SK-N-SH (cell line): ENCODE data around the gene MBD3. TPM values are rescaled to one million over a fixed set of nuclear protein-coding genes. Genes with fewer than 3 reads are reported as not detected.

Experiments
- CTCF ChIA-PET: fragments of 300-600, 350-600 bp; formaldehyde crosslinking; extraction: SDS; loops from one replicate; lab custom pipeline; 2021; lab: Yijun Ruan, JAX
- POLR2A ChIA-PET: fragments of 350-600 bp; sonication (Branson Sonifier 250); formaldehyde crosslinking; extraction: SDS; loops from one replicate; lab custom pipeline; 2020; ENCODE audit warnings: antibody characterized with exemption, inconsistent platforms; lab: Yijun Ruan, JAX
- DNase-seq: peaks from one replicate; pipeline ENCODE4 v3.0.0; 2012
- H2AFZ ChIP-seq: fragments of 200-600 bp; sonication (generic); 2 replicates; pipeline ENCODE4 v1.8.1; 2016; ENCODE audit warnings: antibody characterized with exemption, mild to moderate bottlenecking, low read depth
- H3F3A ChIP-seq: fragments of 200-600 bp; sonication (generic); replicated peaks from 2 replicates; pipeline ENCODE3; 2016; ENCODE audit warnings: antibody characterized with exemption, mild to moderate bottlenecking; ENCODE audit not compliant: insufficient read depth
- H3K27ac ChIP-seq, 2 experiments: fragments of 200-500 bp in 1 of 2; fragments of 200-600 bp in 1 of 2; sonication (Bioruptor generic) in 1 of 2; sonication (generic), shearing (Covaris generic) in 1 of 2; 2 replicates each; pipeline versions ENCODE4 v1.5.1 to v1.6.1; 2014 to 2016; ENCODE audit warnings: low read depth in 2 of 2, inconsistent platforms in 1 of 2, low read length in 1 of 2, mild to moderate bottlenecking in 1 of 2, mixed read lengths in 1 of 2
- H3K27me3 ChIP-seq: fragments of 200-600 bp; sonication (generic), shearing (Covaris generic); 2 replicates; pipeline ENCODE4 v1.6.1; 2016; ENCODE audit warnings: mixed run types; ENCODE audit not compliant: insufficient read depth
- H3K36me3 ChIP-seq, 2 experiments: fragments of 200-500 bp in 1 of 2; fragments of 200-600 bp in 1 of 2; sonication (Bioruptor generic) in 1 of 2; sonication (generic) in 1 of 2; replicated peaks in 1 of 2; 2 replicates each; pipeline versions ENCODE3 to v1.5.1; 2014 to 2016; ENCODE audit warnings: low read length in 1 of 2, mild to moderate bottlenecking in 1 of 2; ENCODE audit not compliant: insufficient read depth in 2 of 2, control insufficient read depth in 1 of 2
- H3K4me1 ChIP-seq, 2 experiments: fragments of 200-500 bp in 1 of 2; fragments of 200-600 bp in 1 of 2; sonication (Bioruptor generic) in 1 of 2; sonication (generic), shearing (Covaris generic) in 1 of 2; 2 replicates each; pipeline versions ENCODE4 v1.5.1 to v1.6.1; 2014 to 2016; ENCODE audit warnings: low read depth in 1 of 2, low read length in 1 of 2, mixed run types in 1 of 2; ENCODE audit not compliant: insufficient read depth in 2 of 2, control insufficient read depth in 1 of 2
- H3K4me2 ChIP-seq: fragments of 200-600 bp; sonication (generic), shearing (Covaris generic); 2 replicates; pipeline ENCODE4 v1.6.1; 2017; ENCODE audit warnings: mixed run types
- H3K4me3 ChIP-seq, 2 experiments: fragments of 200-500 bp in 1 of 2; fragments of 200-600 bp in 1 of 2; sonication (Bioruptor generic) in 1 of 2; sonication (generic), shearing (Covaris generic) in 1 of 2; 2 replicates each; pipeline versions ENCODE4 v1.5.1 to v1.8.1; 2014 to 2016; ENCODE audit warnings: low read depth in 2 of 2, inconsistent platforms in 1 of 2, low read length in 1 of 2, mild to moderate bottlenecking in 1 of 2, mixed read lengths in 1 of 2, moderate library complexity in 1 of 2
- H3K79me2 ChIP-seq: fragments of 200-600 bp; sonication (generic); 2 replicates; pipeline ENCODE4 v1.8.1; 2017; ENCODE audit warnings: mild to moderate bottlenecking; ENCODE audit not compliant: insufficient read depth
- H3K9ac ChIP-seq: fragments of 200-600 bp; sonication (generic); 2 replicates; pipeline ENCODE4 v1.6.1; 2017; ENCODE audit warnings: mixed run types
- H3K9me2 ChIP-seq: fragments of 200-600 bp; sonication (generic); 2 replicates; pipeline ENCODE4 v1.6.1; 2017; ENCODE audit warnings: mixed run types
- H3K9me3 ChIP-seq: fragments of 200-600 bp; sonication (generic); 2 replicates; pipeline ENCODE4 v1.6.1; 2017; ENCODE audit warnings: mixed run types, mild to moderate bottlenecking, moderate library complexity
- H4K20me1 ChIP-seq: fragments of 200-600 bp; sonication (generic); 2 replicates; pipeline ENCODE4 v1.6.1; 2017; ENCODE audit warnings: mild to moderate bottlenecking, mixed run types; ENCODE audit not compliant: insufficient read depth
- CTCF ChIP-seq: fragments of 200-600 bp; sonication (generic); IDR thresholded peaks from 2 replicates; pipeline ENCODE4 v1.6.1; 2017; ENCODE audit warnings: antibody characterized with exemption, mild to moderate bottlenecking, moderate library complexity
- FOSL2 ChIP-seq: IDR thresholded peaks from 2 replicates; pipeline ENCODE4 v1.4.0; 2012; ENCODE audit warnings: low read depth, mild to moderate bottlenecking, moderate library complexity, borderline replicate concordance
- FOXJ3 ChIP-seq: sonication (generic); formaldehyde crosslinking; IDR thresholded peaks from 2 replicates; pipeline ENCODE4 v1.5.1; 2020; ENCODE audit warnings: mild to moderate bottlenecking, missing genetic modification reagents
- IRF3 ChIP-seq: fragments of 150-350 bp; IDR thresholded peaks from 2 replicates; pipeline ENCODE4 v1.6.1; 2016; ENCODE audit warnings: mild to moderate bottlenecking, low read depth, low read length
- MXI1 ChIP-seq: IDR thresholded peaks from 2 replicates; pipeline ENCODE4 v1.6.1; 2012; ENCODE audit warnings: mild to moderate bottlenecking, low read depth, low read length, improper control_type of control experiment
- POLR2AphosphoS5 ChIP-seq: IDR thresholded peaks from 2 replicates; pipeline ENCODE4 v1.6.1; 2012; ENCODE audit warnings: low read depth, low read length
- RAD21 ChIP-seq: IDR thresholded peaks from 2 replicates; pipeline ENCODE4 v1.6.1; 2012; ENCODE audit warnings: mild to moderate bottlenecking, low read length
- RFX5 ChIP-seq: IDR thresholded peaks from 2 replicates; pipeline ENCODE4 v1.6.1; 2012; ENCODE audit warnings: mild to moderate bottlenecking, improper control_type of control experiment, low read length
- RXRA ChIP-seq: IDR thresholded peaks from 2 replicates; pipeline ENCODE4 v1.4.0; 2012; ENCODE audit warnings: low read depth, mild to moderate bottlenecking, borderline replicate concordance
- SMC3 ChIP-seq: IDR thresholded peaks from 2 replicates; pipeline ENCODE4 v1.6.1; 2012; ENCODE audit warnings: low read depth, low read length, improper control_type of control experiment
- TAF1 ChIP-seq: IDR thresholded peaks from 2 replicates; pipeline ENCODE4 v1.6.1; 2012; ENCODE audit warnings: low read depth, mild to moderate bottlenecking, low read length, moderate library complexity, borderline replicate concordance
- TCF12 ChIP-seq: IDR thresholded peaks from 2 replicates; pipeline ENCODE4 v1.4.0; 2012
- TEAD4 ChIP-seq: IDR thresholded peaks from 2 replicates; pipeline ENCODE4 v1.4.0; 2012; ENCODE audit warnings: mild to moderate bottlenecking, borderline replicate concordance; ENCODE audit not compliant: insufficient read depth
- USF1 ChIP-seq: IDR thresholded peaks from 2 replicates; pipeline ENCODE4 v1.4.0; 2012; ENCODE audit warnings: low read depth, borderline replicate concordance
- WGBS: methylation state at CpG from one replicate; pipeline ENCODE4 v1.1.6; 2017; ENCODE audit warnings: low lambda C conversion rate; 5-methylcytosine and 5-hydroxymethylcytosine counted together
- polyA plus RNA-seq, 3 experiments: library from polyadenylated mRNA; depleted of rRNA; stranded (reverse); fragments of >200 nt; gene quantifications; 2 replicates each; pipeline ENCODE4 v1.2.3, GENCODE V29; 2012

The MBD3 gene
- polyA plus RNA-seq, 1 of the 3 experiments (the other 2 are of a cell fraction): 96.5 TPM

- H2AFZ ChIP-seq: no peak overlapping the region
- H3K27ac ChIP-seq: no peak overlapping the region
- WGBS: 94% methylated on average over 24 of the region's 24 CpGs
Measured at GRCh38 chr19:1554968-1555367, 37.7 kb downstream of the MBD3 start.

GRCh38 chr19:1553415-1553814 lies 39.2 kb downstream of the MBD3 start:
- Histone ChIP-seq H4K20me1 (peaks cover 29% of the 10 kb centered on the region), H3K4me3 (no peak overlapping the region), H3K79me2 (peaks cover 25% of the 10 kb centered on the region), H3K9me2 (no peaks in the 10 kb centered on the region)
- TF ChIP-seq SMC3 (no peak), FOXJ3 (CRISPR knock-in tag) (no peak), FOSL2 (no peak), CTCF (no peak), POLR2AphosphoS5 (no peak), RFX5 (no peak), RAD21 (no peak), IRF3 (no peak), TEAD4 (no peak), RXRA (no peak), TAF1 (no peak), USF1 (no peak), TCF12 (no peak)
- TF ChIP-seq, all 33 proteins: peak for 0
- Histone ChIP-seq H3K4me2 (no peak overlapping the region), H2AFZ (no peak overlapping the region), H3K27ac (no peak overlapping the region), H3K9ac (no peak overlapping the region), H3F3A (no peaks in the 10 kb centered on the region), H3K36me3 (peaks cover 0 to 2% of the 10 kb centered on the region in 2 experiments), H3K9me3 (no peaks in the 10 kb centered on the region), H3K4me1 (no peaks in the 10 kb centered on the region), H3K27me3 (no peaks in the 10 kb centered on the region)
- ChIA-PET CTCF (interaction anchor here (1.5 to 1.6 kb wide), 2 partner anchors 229 to 273 kb away, joined by 3 read pairs; no protein-coding TSS in a partner anchor), POLR2A (no interaction called here)
- WGBS: 98% methylated on average over 10 of the region's 10 CpGs
- no peak for DNase-seq

More at GRCh38 chr19:1554968-1555367, 37.7 kb downstream of the MBD3 start:
- no peaks in the 10 kb centered on the region for H3K9me3 ChIP-seq
- POLR2A ChIA-PET: no interaction called here
- CTCF ChIA-PET: interaction anchor here (0.8 to 1.6 kb wide), 3 partner anchors 9 to 228 kb away, joined by 3 to 6 read pairs (median 3); no protein-coding TSS in a partner anchor
- no peaks in the 10 kb centered on the region for H3K9me2 ChIP-seq
- DNase-seq: no peak
- H4K20me1 ChIP-seq: peaks cover 45% of the 10 kb centered on the region
- H3F3A ChIP-seq: no peaks in the 10 kb centered on the region
- no peak overlapping the region for H3K9ac ChIP-seq
- H3K27me3 ChIP-seq: no peaks in the 10 kb centered on the region
- no peaks in the 10 kb centered on the region for H3K4me1 ChIP-seq
- no peak overlapping the region for H3K4me3 ChIP-seq
- no peak for TF ChIP-seq MXI1
- H3K79me2 ChIP-seq: peaks cover 40% of the 10 kb centered on the region
- H3K4me2 ChIP-seq: no peak overlapping the region
- peaks cover 0 to 2% of the 10 kb centered on the region in 2 experiments for H3K36me3 ChIP-seq
